Ishikawa (cell line): ENCODE results near the gene ADK.

Experiments used
- CEBPB ChIP-seq: IDR thresholded peaks from 2 replicates; pipeline ENCODE4 v1.6.1; 2012
- CREB1 ChIP-seq: IDR thresholded peaks from 2 replicates; pipeline ENCODE4 v1.6.1; 2012; ENCODE audit warnings: low read depth
- EGR1 ChIP-seq: IDR thresholded peaks from 2 replicates; pipeline ENCODE4 v1.6.1; 2012
- EP300 ChIP-seq: IDR thresholded peaks from 2 replicates; pipeline ENCODE4 v1.6.1; 2012; ENCODE audit warnings: borderline replicate concordance
- FOXM1 ChIP-seq: IDR thresholded peaks from 2 replicates; pipeline ENCODE4 v1.6.1; 2012; ENCODE audit warnings: low read depth, borderline replicate concordance
- MAX ChIP-seq: IDR thresholded peaks from 2 replicates; pipeline ENCODE4 v1.6.1; 2012
- NFIC ChIP-seq: IDR thresholded peaks from 2 replicates; pipeline ENCODE4 v1.6.1; 2012
- RAD21 ChIP-seq: IDR thresholded peaks from 2 replicates; pipeline ENCODE4 v1.6.1; 2012; ENCODE audit warnings: low read depth
- TAF1 ChIP-seq: IDR thresholded peaks from 2 replicates; pipeline ENCODE4 v1.6.1; 2012; ENCODE audit warnings: low read depth, mild to moderate bottlenecking
- TCF12 ChIP-seq: IDR thresholded peaks from 2 replicates; pipeline ENCODE4 v1.6.1; 2012; ENCODE audit warnings: low read depth
- TEAD4 ChIP-seq: IDR thresholded peaks from 2 replicates; pipeline ENCODE4 v1.6.1; 2012
- YY1 ChIP-seq: IDR thresholded peaks from 2 replicates; pipeline ENCODE4 v1.6.1; 2012; ENCODE audit warnings: low read depth
- ZBTB7A ChIP-seq: IDR thresholded peaks from 2 replicates; pipeline ENCODE4 v1.6.1; 2012; ENCODE audit warnings: low read depth
- TF ChIP-seq, protein P1 (sequence below): IDR thresholded peaks from 2 replicates; pipeline ENCODE4 v1.6.1; 2012; ENCODE audit warnings: low read depth, mild to moderate bottlenecking
- TF ChIP-seq, protein P2 (sequence below): IDR thresholded peaks from 2 replicates; pipeline ENCODE4 v1.6.1; 2012

The ADK gene

DNA sequence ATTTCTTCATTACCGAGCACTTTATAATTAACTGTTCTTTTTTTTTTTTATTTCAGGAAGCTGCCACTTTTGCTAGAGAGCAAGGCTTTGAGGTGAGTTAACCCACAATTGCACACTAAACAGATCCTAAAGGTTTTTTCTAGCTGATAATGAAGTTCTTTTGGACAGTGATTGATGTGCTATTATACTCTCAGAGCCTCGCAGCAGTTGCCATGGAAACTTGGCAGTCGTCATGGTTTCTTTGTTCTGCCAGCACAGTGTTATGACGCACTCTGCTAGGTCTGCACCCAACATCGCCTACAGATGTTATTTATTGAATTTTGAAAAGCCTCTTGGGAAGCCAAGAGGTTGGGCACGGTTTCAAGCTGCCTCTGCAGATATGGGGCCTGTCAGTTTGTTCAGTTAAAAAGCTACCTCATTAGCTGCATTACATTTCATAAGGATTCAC lies 438.2 kb downstream of the ADK start:
- TF ChIP-seq CREB1 (peak; percentile 54; the same call in 1 of the 2 replicates), CEBPB (no peak), TAF1 (no peak), TEAD4 (no peak), EP300 (peak; percentile 55; the same call in 1 of the 2 replicates), ZBTB7A (no peak), YY1 (no peak), RAD21 (0 out of 2 replicates have a peak, but pooled peaks have one; percentile 9), NFIC (peak; percentile 84), TCF12 (no peak), EGR1 (no peak), MAX (no peak; the same call in 1 of the 2 replicates), FOXM1 (peak; percentile 95)
- TF ChIP-seq, protein P1, sequence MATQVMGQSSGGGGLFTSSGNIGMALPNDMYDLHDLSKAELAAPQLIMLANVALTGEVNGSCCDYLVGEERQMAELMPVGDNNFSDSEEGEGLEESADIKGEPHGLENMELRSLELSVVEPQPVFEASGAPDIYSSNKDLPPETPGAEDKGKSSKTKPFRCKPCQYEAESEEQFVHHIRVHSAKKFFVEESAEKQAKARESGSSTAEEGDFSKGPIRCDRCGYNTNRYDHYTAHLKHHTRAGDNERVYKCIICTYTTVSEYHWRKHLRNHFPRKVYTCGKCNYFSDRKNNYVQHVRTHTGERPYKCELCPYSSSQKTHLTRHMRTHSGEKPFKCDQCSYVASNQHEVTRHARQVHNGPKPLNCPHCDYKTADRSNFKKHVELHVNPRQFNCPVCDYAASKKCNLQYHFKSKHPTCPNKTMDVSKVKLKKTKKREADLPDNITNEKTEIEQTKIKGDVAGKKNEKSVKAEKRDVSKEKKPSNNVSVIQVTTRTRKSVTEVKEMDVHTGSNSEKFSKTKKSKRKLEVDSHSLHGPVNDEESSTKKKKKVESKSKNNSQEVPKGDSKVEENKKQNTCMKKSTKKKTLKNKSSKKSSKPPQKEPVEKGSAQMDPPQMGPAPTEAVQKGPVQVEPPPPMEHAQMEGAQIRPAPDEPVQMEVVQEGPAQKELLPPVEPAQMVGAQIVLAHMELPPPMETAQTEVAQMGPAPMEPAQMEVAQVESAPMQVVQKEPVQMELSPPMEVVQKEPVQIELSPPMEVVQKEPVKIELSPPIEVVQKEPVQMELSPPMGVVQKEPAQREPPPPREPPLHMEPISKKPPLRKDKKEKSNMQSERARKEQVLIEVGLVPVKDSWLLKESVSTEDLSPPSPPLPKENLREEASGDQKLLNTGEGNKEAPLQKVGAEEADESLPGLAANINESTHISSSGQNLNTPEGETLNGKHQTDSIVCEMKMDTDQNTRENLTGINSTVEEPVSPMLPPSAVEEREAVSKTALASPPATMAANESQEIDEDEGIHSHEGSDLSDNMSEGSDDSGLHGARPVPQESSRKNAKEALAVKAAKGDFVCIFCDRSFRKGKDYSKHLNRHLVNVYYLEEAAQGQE, result no peak
- TF ChIP-seq, protein P2, sequence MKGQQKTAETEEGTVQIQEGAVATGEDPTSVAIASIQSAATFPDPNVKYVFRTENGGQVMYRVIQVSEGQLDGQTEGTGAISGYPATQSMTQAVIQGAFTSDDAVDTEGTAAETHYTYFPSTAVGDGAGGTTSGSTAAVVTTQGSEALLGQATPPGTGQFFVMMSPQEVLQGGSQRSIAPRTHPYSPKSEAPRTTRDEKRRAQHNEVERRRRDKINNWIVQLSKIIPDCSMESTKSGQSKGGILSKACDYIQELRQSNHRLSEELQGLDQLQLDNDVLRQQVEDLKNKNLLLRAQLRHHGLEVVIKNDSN, result no peak

DNA sequence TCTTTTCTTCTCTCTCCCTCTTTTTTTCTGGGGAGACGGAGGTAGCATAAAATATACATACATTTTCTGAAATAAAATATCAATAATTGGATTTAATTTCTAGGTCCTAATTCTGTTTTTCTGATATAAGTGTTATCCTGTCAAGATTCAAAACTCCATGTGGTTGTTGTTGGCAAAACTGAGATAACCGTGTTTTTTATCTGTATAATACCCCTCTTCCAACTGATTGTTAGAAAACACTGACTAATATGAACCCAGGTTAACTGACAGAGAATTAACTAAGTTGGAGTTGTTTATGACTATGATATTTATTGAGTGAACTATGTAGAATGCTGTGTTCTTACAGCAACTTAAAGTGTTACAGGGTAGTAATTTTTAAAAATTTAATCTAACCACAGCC lies 438.8 kb downstream of the ADK start:
- TF ChIP-seq TCF12 (no peak), CEBPB (no peak), MAX (no peak)

DNA sequence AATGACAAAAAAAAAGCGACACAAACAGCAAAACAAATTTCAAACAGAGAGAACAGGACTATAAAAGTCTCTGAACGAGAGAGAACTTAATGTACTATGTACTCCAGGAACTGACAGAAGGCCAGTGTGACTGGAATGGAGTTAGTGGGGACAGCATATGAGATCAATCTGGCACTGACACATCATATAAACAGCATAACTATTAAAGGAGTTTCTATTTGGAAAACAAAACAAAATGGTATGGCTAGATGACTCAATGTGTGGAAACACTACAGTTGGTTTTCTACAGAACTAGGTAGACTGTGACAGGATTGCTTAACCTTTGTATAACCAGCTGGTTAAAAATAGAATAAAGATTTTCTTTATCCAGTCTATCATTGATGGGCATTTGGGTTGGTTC lies 442.4 kb downstream of the ADK start:
- TF ChIP-seq CEBPB (no peak), TEAD4 (no peak), YY1 (no peak), EGR1 (no peak), TAF1 (no peak), RAD21 (no peak), NFIC (no peak), TCF12 (no peak), CREB1 (no peak), MAX (no peak), ZBTB7A (no peak), EP300 (no peak), FOXM1 (no peak)
- TF ChIP-seq, protein P2, result no peak
- TF ChIP-seq, protein P1, result no peak

GRCh38 chr10:74596713-74597112 lies 445.7 kb downstream of the ADK start:
- TF ChIP-seq, protein P1, result no peak
- TF ChIP-seq TAF1 (no peak), EGR1 (no peak), ZBTB7A (no peak)

- no peak for TF ChIP-seq RAD21
- no peak for TF ChIP-seq FOXM1
- no peak for TF ChIP-seq TAF1
- TF ChIP-seq, protein P2, result no peak
- TF ChIP-seq EP300, result no peak
- TF ChIP-seq, protein P1, result no peak
- no peak for TF ChIP-seq MAX
- TF ChIP-seq NFIC, result no peak
- no peak for TF ChIP-seq CREB1
Observed at GRCh38 chr10:74598891-74599566, 448.0 kb downstream of the ADK start.
